Smooth muscle cell (in vitro differentiated cells): ENCODE results near the gene RCVRN. TPM values are rescaled to one million over a fixed set of nuclear protein-coding genes. Genes with fewer than 3 reads are reported as not detected.

Source experiments
- DNase-seq: peaks from one replicate; lab custom pipeline; 2025; ENCODE audit not compliant: unreplicated experiment; lab: John Stamatoyannopoulos, UW
- H2AFZ ChIP-seq: fragments of 200-600 bp; sonication (generic); 2 replicates; pipeline ENCODE4 v1.6.0; 2016; ENCODE audit warnings: antibody characterized with exemption, low read depth, mild to moderate bottlenecking
- H3F3A ChIP-seq: fragments of 200-600 bp; sonication (generic); 2 replicates; pipeline ENCODE4 v1.6.0; 2017; ENCODE audit warnings: antibody characterized with exemption, low read depth
- H3K27ac ChIP-seq: fragments of 200-600 bp; sonication (generic); 2 replicates; pipeline ENCODE4 v1.5.1; 2016; ENCODE audit warnings: low read depth, mild to moderate bottlenecking
- H3K27me3 ChIP-seq: fragments of 200-600 bp; sonication (generic); 2 replicates; pipeline ENCODE4 v1.6.1; 2016; ENCODE audit warnings: low read depth, mild to moderate bottlenecking
- H3K36me3 ChIP-seq: fragments of 200-600 bp; sonication (generic); 2 replicates; pipeline ENCODE4 v1.5.1; 2016; ENCODE audit warnings: low read depth
- H3K4me1 ChIP-seq: fragments of 200-600 bp; sonication (generic); 2 replicates; pipeline ENCODE4 v1.5.1; 2016; ENCODE audit warnings: low read depth
- H3K4me2 ChIP-seq: fragments of 200-600 bp; sonication (generic); 2 replicates; pipeline ENCODE4 v1.6.0; 2016; ENCODE audit warnings: mild to moderate bottlenecking
- H3K4me3 ChIP-seq: fragments of 200-600 bp; sonication (generic); 2 replicates; pipeline ENCODE4 v1.5.1; 2016; ENCODE audit warnings: mild to moderate bottlenecking
- H3K79me2 ChIP-seq: fragments of 200-600 bp; sonication (generic); 2 replicates; pipeline ENCODE4 v1.6.0; 2016; ENCODE audit warnings: low read depth, mild to moderate bottlenecking
- H3K9ac ChIP-seq: fragments of 200-600 bp; sonication (generic); 2 replicates; pipeline ENCODE4 v1.6.0; 2016; ENCODE audit warnings: low read depth
- H3K9me3 ChIP-seq: fragments of 200-600 bp; sonication (generic); replicated peaks from 2 replicates; pipeline ENCODE4 v1.5.1; 2016; ENCODE audit warnings: low read depth
- H4K20me1 ChIP-seq: fragments of 200-600 bp; sonication (generic); 2 replicates; pipeline ENCODE4 v1.6.0; 2016; ENCODE audit warnings: low read depth
- CTCF ChIP-seq: fragments of 200-600 bp; sonication (generic); IDR thresholded peaks from 2 replicates; pipeline ENCODE4 v1.5.1; 2017; ENCODE audit warnings: borderline replicate concordance, mild to moderate bottlenecking, antibody characterized with exemption; ENCODE audit not compliant: insufficient read depth, poor library complexity, severe bottlenecking
- WGBS: methylation state at CpG from one replicate; pipeline ENCODE4 v1.1.7; 2016; ENCODE audit warnings: low lambda C conversion rate; 5-methylcytosine and 5-hydroxymethylcytosine counted together
- polyA plus RNA-seq: library from polyadenylated mRNA; unstranded; fragments of >200 nt; fragmentation: Nextera tagmentation; extraction: Ambion mirVana; gene quantifications from 2 replicates; pipeline ENCODE4 v1.2.1, GENCODE V29; 2016
- total RNA-seq: library from RNA; depleted of rRNA; stranded (reverse); fragments of >200 nt; gene quantifications from 2 replicates; pipeline ENCODE4 v1.2.3, GENCODE V29; 2014

RCVRN gene
- total and polyA plus RNA-seq, 2 experiments from 2014 or later: 3.2 to 4.0 TPM

GRCh38 chr17:9855036-9855435 is 50.0 kb downstream of the RCVRN start:
- no peaks in the 10 kb centered on the region for H3K36me3 ChIP-seq
- no peaks in the 10 kb centered on the region for H3K79me2 ChIP-seq
- no peak overlapping the region for H3K27ac ChIP-seq
- 65% methylated on average over 4 of the region's 4 CpGs for whole genome bisulfite sequencing
- H2AFZ ChIP-seq: no peak overlapping the region
- no peaks in the 10 kb centered on the region for H3K27me3 ChIP-seq
- no peak overlapping the region for H3K4me3 ChIP-seq
- no peaks in the 10 kb centered on the region for H3K9me3 ChIP-seq
- no peaks in the 10 kb centered on the region for H3K4me1 ChIP-seq
- no peak for DNase-seq
- no peaks in the 10 kb centered on the region for H4K20me1 ChIP-seq
- H3K4me2 ChIP-seq: no peak overlapping the region
- TF ChIP-seq CTCF: no peak
- no peaks in the 10 kb centered on the region for H3F3A ChIP-seq
- no peak overlapping the region for H3K9ac ChIP-seq

GRCh38 chr17:9854255-9854654 is 50.8 kb downstream of the RCVRN start:
- no peak overlapping the region for H3K4me3 ChIP-seq
- no peak for TF ChIP-seq CTCF
- H3K4me2 ChIP-seq: no peak overlapping the region
- H3K79me2 ChIP-seq: no peaks in the 10 kb centered on the region
- WGBS: 81% methylated on average over 5 of the region's 5 CpGs
- no peaks in the 10 kb centered on the region for H4K20me1 ChIP-seq
- H3K9me3 ChIP-seq: no peaks in the 10 kb centered on the region
- no peaks in the 10 kb centered on the region for H3K36me3 ChIP-seq
- H3K27ac ChIP-seq: no peak overlapping the region
- no peak for DNase-seq
- no peaks in the 10 kb centered on the region for H3K4me1 ChIP-seq
- H3K27me3 ChIP-seq: no peaks in the 10 kb centered on the region
- H2AFZ ChIP-seq: no peak overlapping the region
- no peak overlapping the region for H3K9ac ChIP-seq
- no peaks in the 10 kb centered on the region for H3F3A ChIP-seq

GRCh38 chr17:9850151-9850550 is 54.9 kb downstream of the RCVRN start:
- no peak for TF ChIP-seq CTCF
- no peak overlapping the region for H3K9ac ChIP-seq
- 92% methylated on average over 5 of the region's 5 CpGs for WGBS

More at GRCh38 chr17:9850151-9850550, 54.9 kb downstream of the RCVRN start:
- no peak for DNase-seq
- H2AFZ ChIP-seq: no peak overlapping the region
- no peaks in the 10 kb centered on the region for H3F3A ChIP-seq
- no peaks in the 10 kb centered on the region for H4K20me1 ChIP-seq
- no peak overlapping the region for H3K4me2 ChIP-seq
- no peaks in the 10 kb centered on the region for H3K27me3 ChIP-seq
- no peaks in the 10 kb centered on the region for H3K4me1 ChIP-seq
- no peaks in the 10 kb centered on the region for H3K9me3 ChIP-seq
- no peak overlapping the region for H3K4me3 ChIP-seq
- no peaks in the 10 kb centered on the region for H3K36me3 ChIP-seq
- H3K79me2 ChIP-seq: no peaks in the 10 kb centered on the region
- no peak overlapping the region for H3K27ac ChIP-seq

Other genes starting within 250 kb of the RCVRN start
- gene DHRS7C, start 113.7 kb downstream of the RCVRN start, total RNA-seq: not detected in 2 replicates
- not detected in 2 replicates for gene DHRS7C, start 113.7 kb downstream of the RCVRN start, polyA plus RNA-seq
- not detected in 2 replicates for gene GSG1L2, start 83.2 kb downstream of the RCVRN start, total RNA-seq
- gene GSG1L2, start 83.2 kb downstream of the RCVRN start, polyA plus RNA-seq: not detected in 2 replicates
- 0.18 and 0.45 TPM in 2 replicates for gene GLP2R, start 79.3 kb downstream of the RCVRN start, total RNA-seq
- gene GLP2R, start 79.3 kb downstream of the RCVRN start, polyA plus RNA-seq: 0.03 and 0.73 TPM in 2 replicates